ENCODE measurements around the gene ZNF423. TPM values are rescaled to one million over a fixed set of nuclear protein-coding genes. Genes with fewer than 3 reads are reported as not detected.

Gene ZNF423
- total RNA-seq, 1 donor from 2014 or later: 11.9 TPM

DNA sequence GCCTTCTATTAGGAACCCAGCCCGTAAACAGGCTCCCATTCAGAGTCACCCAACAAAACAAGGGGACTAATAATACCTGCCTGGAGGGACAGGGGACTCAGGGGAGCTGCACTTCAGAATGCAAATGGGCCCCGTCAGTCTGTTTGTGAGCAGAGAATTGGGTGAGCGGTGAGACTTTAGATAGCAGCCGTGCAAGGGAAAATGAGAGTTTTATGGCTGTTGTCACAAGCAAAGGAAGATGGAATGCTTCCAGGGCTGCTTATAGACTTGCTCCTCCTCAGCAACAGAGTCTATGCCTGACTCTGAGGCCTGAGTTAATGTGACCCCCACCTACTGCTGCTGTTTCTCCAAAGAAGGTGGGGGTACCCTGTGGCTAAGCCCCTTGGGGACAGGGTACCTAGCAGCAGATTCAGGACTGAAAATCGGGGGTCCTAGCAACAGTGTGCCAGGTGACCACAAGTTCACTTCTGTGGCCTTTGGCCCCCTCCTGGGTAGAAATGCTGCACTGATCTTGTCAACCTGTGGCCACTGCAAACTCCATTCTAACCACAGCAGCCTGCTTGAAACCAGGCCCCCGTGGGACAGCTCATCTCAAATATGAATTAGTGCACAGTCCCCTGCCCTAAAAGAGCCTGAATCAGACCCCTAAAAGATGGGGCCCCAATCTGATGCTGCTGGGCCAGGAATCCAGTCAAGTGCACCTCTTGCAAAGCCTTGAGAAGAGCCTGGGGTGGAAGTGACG lies 355.9 kb downstream of the ZNF423 start:
- no peak for TF ChIP-seq CTCF (IDR thresholded peaks at IDR 0.05)
- Histone ChIP-seq H3K9me3 (no peaks in the 10 kb centered on the region), H3K27me3 (no peaks in the 10 kb centered on the region), H3K36me3 (no peaks in the 10 kb centered on the region), H3K4me1 (no peaks in the 10 kb centered on the region), H3K27ac (no peak overlapping the region), H3K4me3 (no peak overlapping the region)
- ATAC-seq (no peak), DNase-seq (no peak)
- intact Hi-C loops (cut with DNase I): no loop called here

- TF ChIP-seq CTCF (IDR thresholded peaks at IDR 0.05): no peak
- H3K36me3 ChIP-seq: no peaks in the 10 kb centered on the region
- H3K27ac ChIP-seq: no peak overlapping the region
- no peak for DNase-seq
- no peaks in the 10 kb centered on the region for H3K4me1 ChIP-seq
- no peaks in the 10 kb centered on the region for H3K9me3 ChIP-seq
- intact Hi-C loops (cut with DNase I): no loop called here
- no peaks in the 10 kb centered on the region for H3K27me3 ChIP-seq
- no peak overlapping the region for H3K4me3 ChIP-seq
- no peak for ATAC-seq
These were observed 356.5 kb downstream of the ZNF423 start for GRCh38 chr16:49499414-49499785.

DNA sequence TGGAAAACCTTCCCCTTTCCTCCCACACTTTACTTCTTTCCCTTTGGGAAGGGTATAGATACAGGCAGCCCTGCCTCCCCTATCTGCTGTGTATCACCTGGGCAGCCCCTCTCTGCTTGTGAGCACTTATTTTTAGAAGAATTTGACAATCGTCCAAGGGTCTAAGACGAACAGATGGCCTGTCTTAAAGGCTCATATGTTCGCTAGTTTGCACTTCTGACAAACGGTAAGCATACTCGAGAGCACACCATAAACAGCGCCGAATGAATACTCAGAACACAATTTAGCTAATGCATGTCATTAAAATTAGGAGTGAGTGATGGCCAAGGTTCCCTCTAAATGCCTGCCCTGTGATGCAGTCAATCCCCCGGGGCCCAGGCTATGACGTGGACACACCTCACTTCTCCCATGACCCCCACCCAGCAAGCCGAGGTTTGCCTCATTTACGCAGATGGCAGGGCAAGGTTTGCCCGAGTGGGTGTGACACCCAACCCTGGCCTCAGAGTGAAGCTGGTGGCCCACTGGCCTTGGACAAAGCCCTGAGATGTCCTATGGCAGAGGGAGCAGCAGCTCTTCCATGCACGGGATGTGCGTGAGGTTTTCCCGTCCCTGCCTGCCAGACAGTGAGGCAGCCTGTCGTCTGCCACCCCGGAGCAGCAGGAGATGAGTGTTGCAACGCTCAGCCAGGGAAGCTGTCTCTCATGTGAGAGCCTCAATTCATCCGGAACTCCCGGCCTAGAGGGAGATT lies 357.1 kb downstream of the ZNF423 start:
- Histone ChIP-seq H3K4me3 (no peak overlapping the region), H3K36me3 (no peaks in the 10 kb centered on the region), H3K4me1 (no peaks in the 10 kb centered on the region), H3K27ac (no peak overlapping the region), H3K9me3 (no peaks in the 10 kb centered on the region), H3K27me3 (no peaks in the 10 kb centered on the region)
- DNase-seq: peak; percentile 46
- intact Hi-C loops (cut with DNase I): no loop called here
- no peak for ATAC-seq
- no peak for TF ChIP-seq CTCF (IDR thresholded peaks at IDR 0.05)

GRCh38 chr16:49498264-49498663 lies 357.6 kb downstream of the ZNF423 start:
- intact Hi-C loops (cut with DNase I): no loop called here

GRCh38 chr16:49497466-49497865 lies 358.4 kb downstream of the ZNF423 start:
- Histone ChIP-seq H3K27me3 (no peaks in the 10 kb centered on the region), H3K4me3 (no peak overlapping the region), H3K36me3 (no peaks in the 10 kb centered on the region), H3K9me3 (no peaks in the 10 kb centered on the region), H3K4me1 (peaks cover 1% of the 10 kb centered on the region), H3K27ac (no peak overlapping the region)
- intact Hi-C loops (cut with DNase I): no loop called here
- ATAC-seq: no peak
- DNase-seq: no peak
- TF ChIP-seq CTCF (IDR thresholded peaks at IDR 0.05): no peak

More at GRCh38 chr16:49498264-49498663, 357.6 kb downstream of the ZNF423 start:
- H3K36me3 ChIP-seq: no peaks in the 10 kb centered on the region
- H3K9me3 ChIP-seq: no peaks in the 10 kb centered on the region
- H3K4me1 ChIP-seq: no peaks in the 10 kb centered on the region
- ATAC-seq: no peak
- DNase-seq: peak; percentile 35
- TF ChIP-seq CTCF (IDR thresholded peaks at IDR 0.05): no peak
- H3K27me3 ChIP-seq: no peaks in the 10 kb centered on the region
- H3K27ac ChIP-seq: no peak overlapping the region
- H3K4me3 ChIP-seq: no peak overlapping the region
